HEK293T (cell line): ENCODE data around the gene TMPRSS3.

Experiments
- CTCF ChIA-PET: fragments of 350-600 bp; formaldehyde crosslinking; extraction: SDS; loops from one replicate; lab custom pipeline; 2021; ENCODE audit warnings: antibody characterized with exemption, inconsistent platforms; lab: Yijun Ruan, JAX
- POLR2A ChIA-PET: fragments of 350-600 bp; formaldehyde crosslinking; extraction: SDS; loops from one replicate; lab custom pipeline; 2020; ENCODE audit warnings: antibody characterized with exemption, inconsistent platforms; lab: Yijun Ruan, JAX
- DNase-seq: peaks from one replicate; pipeline ENCODE4 v3.0.0; 2012; ENCODE audit warnings: mixed read lengths; ENCODE audit errors: extremely low spot score
- ARNT ChIP-seq: fragments of 450-650 bp; IDR thresholded peaks from 2 replicates; pipeline ENCODE4 v1.6.1; 2017; ENCODE audit warnings: mild to moderate bottlenecking
- BHLHE40 ChIP-seq: fragments of 450-650 bp; IDR thresholded peaks from 2 replicates; pipeline ENCODE4 v1.6.1; 2016; ENCODE audit warnings: mild to moderate bottlenecking, moderate library complexity, borderline replicate concordance
- CTBP1 ChIP-seq: fragments of 450-650 bp; IDR thresholded peaks from 2 replicates; pipeline ENCODE4 v1.6.1; 2016; ENCODE audit warnings: borderline replicate concordance
- ELF4 ChIP-seq: fragments of 450-650 bp; IDR thresholded peaks from 2 replicates; pipeline ENCODE4 v1.6.1; 2017; ENCODE audit warnings: antibody characterized with exemption
- FOXA1 ChIP-seq: fragments of 450-650 bp; IDR thresholded peaks from 2 replicates; pipeline ENCODE4 v1.6.1; 2016; ENCODE audit warnings: mild to moderate bottlenecking
- FOXK2 ChIP-seq: fragments of 450-650 bp; IDR thresholded peaks from 2 replicates; pipeline ENCODE4 v1.6.1; 2016; ENCODE audit warnings: mild to moderate bottlenecking
- FOXM1 ChIP-seq: fragments of 450-650 bp; IDR thresholded peaks from 2 replicates; pipeline ENCODE4 v1.6.1; 2017; ENCODE audit warnings: mild to moderate bottlenecking, borderline replicate concordance
- HDGF ChIP-seq: fragments of 450-650 bp; IDR thresholded peaks from 2 replicates; pipeline ENCODE4 v1.6.1; 2017; ENCODE audit warnings: antibody characterized with exemption, borderline replicate concordance
- L3MBTL2 ChIP-seq: fragments of 450-650 bp; conservative IDR thresholded peaks from 2 replicates; pipeline ENCODE4 v1.6.1; 2016; ENCODE audit warnings: mild to moderate bottlenecking
- LEF1 ChIP-seq: fragments of 450-650 bp; IDR thresholded peaks from 2 replicates; pipeline ENCODE4 v1.6.1; 2017; ENCODE audit warnings: mild to moderate bottlenecking, borderline replicate concordance
- NFRKB ChIP-seq: fragments of 450-650 bp; IDR thresholded peaks from 2 replicates; pipeline ENCODE4 v1.6.1; 2016; ENCODE audit warnings: mild to moderate bottlenecking, moderate library complexity
- PKNOX1 ChIP-seq: fragments of 450-650 bp; IDR thresholded peaks from 2 replicates; pipeline ENCODE4 v1.6.1; 2016
- SP1 ChIP-seq: fragments of 450-650 bp; IDR thresholded peaks from 2 replicates; pipeline ENCODE4 v1.6.1; 2017
- SUZ12 ChIP-seq: fragments of 450-650 bp; IDR thresholded peaks from 2 replicates; pipeline ENCODE4 v1.6.1; 2016; ENCODE audit warnings: mild to moderate bottlenecking
- TARDBP ChIP-seq: fragments of 450-650 bp; IDR thresholded peaks from 2 replicates; pipeline ENCODE4 v1.6.1; 2016
- ZNF384 ChIP-seq: fragments of 450-650 bp; IDR thresholded peaks from 2 replicates; pipeline ENCODE4 v1.6.1; 2016

Gene TMPRSS3

GRCh38 chr21:42384156-42384945 lies 11.5 kb downstream of the TMPRSS3 start:
- ChIA-PET CTCF (no interaction called here), POLR2A (interaction anchor here (0.6 kb wide), 1 partner anchor 9 kb away, joined by 3 read pairs; no protein-coding TSS in a partner anchor)
- no peak for DNase-seq
- TF ChIP-seq SP1 (no peak), PKNOX1 (no peak), ELF4 (no peak), BHLHE40 (no peak), LEF1 (no peak), CTBP1 (no peak), FOXM1 (no peak), FOXA1 (no peak)

GRCh38 chr21:42383331-42383730 lies 12.5 kb downstream of the TMPRSS3 start:
- no peak for TF ChIP-seq SUZ12
- CTCF ChIA-PET, result no interaction called here
- DNase-seq, result no peak
- POLR2A ChIA-PET, result no interaction called here

- TF ChIP-seq L3MBTL2 (no peak), HDGF (no peak), FOXA1 (no peak), PKNOX1 (no peak), FOXM1 (no peak)
- ChIA-PET POLR2A (no interaction called here), CTCF (interaction anchor here (0.6 kb wide), 1 partner anchor 228 kb away, joined by 3 read pairs; no protein-coding TSS in a partner anchor)
- no peak for DNase-seq
Observed at GRCh38 chr21:42382915-42383314, 12.9 kb downstream of the TMPRSS3 start.

GRCh38 chr21:42381347-42381984 lies 14.4 kb downstream of the TMPRSS3 start:
- ChIA-PET POLR2A (no interaction called here), CTCF (interaction anchor here (0.6 kb wide), 2 partner anchors 45 to 57 kb away, joined by 3 read pairs; no protein-coding TSS in a partner anchor)
- TF ChIP-seq NFRKB (no peak), ARNT (no peak), SUZ12 (no peak), LEF1 (no peak), HDGF (no peak), CTBP1 (no peak), SP1 (no peak), FOXM1 (no peak), PKNOX1 (no peak), ELF4 (no peak)
- peak; percentile 41 for DNase-seq

GRCh38 chr21:42379426-42380215 lies 16.2 kb downstream of the TMPRSS3 start:
- DNase-seq, result no peak
- TF ChIP-seq CTBP1, result no peak
- TF ChIP-seq HDGF, result no peak
- TF ChIP-seq FOXM1, result no peak
- TF ChIP-seq PKNOX1, result no peak
- no peak for TF ChIP-seq LEF1
- TF ChIP-seq NFRKB, result no peak
- TF ChIP-seq BHLHE40, result no peak
- TF ChIP-seq ARNT, result no peak
- no peak for TF ChIP-seq ZNF384
- POLR2A ChIA-PET, result no interaction called here
- CTCF ChIA-PET, result no interaction called here

GRCh38 chr21:42378418-42378817 lies 17.4 kb downstream of the TMPRSS3 start:
- TF ChIP-seq FOXM1, result no peak
- TF ChIP-seq FOXK2, result no peak
- TF ChIP-seq ARNT, result no peak
- TF ChIP-seq PKNOX1, result no peak
- TF ChIP-seq ZNF384, result no peak
- no peak for TF ChIP-seq FOXA1
- TF ChIP-seq L3MBTL2, result no peak
- TF ChIP-seq NFRKB, result no peak
- TF ChIP-seq SUZ12, result no peak
- no peak for TF ChIP-seq SP1
- no peak for TF ChIP-seq BHLHE40
- no peak for TF ChIP-seq CTBP1
- no peak for TF ChIP-seq LEF1
- no peak for TF ChIP-seq TARDBP
- no peak for TF ChIP-seq HDGF
- no peak for TF ChIP-seq ELF4
- ChIA-PET POLR2A (no interaction called here), CTCF (interaction anchor here (0.5 kb wide), 1 partner anchor 82 kb away, joined by 3 read pairs; no protein-coding TSS in a partner anchor)
- DNase-seq, result no peak
